ENCODE results near the gene PEX19. TPM values are rescaled to one million over a fixed set of nuclear protein-coding genes. Genes with fewer than 3 reads are reported as not detected.
A peak's percentile ranks its signal among the peaks of the same experiment; 100 is the strongest.
"Not testable (repeated sequence)": the region's sequence is repeated elsewhere in the genome, so short reads cannot be mapped to it uniquely, and the experiment has no call there.

Gene PEX19
- total and polyA plus RNA-seq, 5 donors from 2014 or later: 44.4 to 61.5 (median 56.2) TPM

DNA sequence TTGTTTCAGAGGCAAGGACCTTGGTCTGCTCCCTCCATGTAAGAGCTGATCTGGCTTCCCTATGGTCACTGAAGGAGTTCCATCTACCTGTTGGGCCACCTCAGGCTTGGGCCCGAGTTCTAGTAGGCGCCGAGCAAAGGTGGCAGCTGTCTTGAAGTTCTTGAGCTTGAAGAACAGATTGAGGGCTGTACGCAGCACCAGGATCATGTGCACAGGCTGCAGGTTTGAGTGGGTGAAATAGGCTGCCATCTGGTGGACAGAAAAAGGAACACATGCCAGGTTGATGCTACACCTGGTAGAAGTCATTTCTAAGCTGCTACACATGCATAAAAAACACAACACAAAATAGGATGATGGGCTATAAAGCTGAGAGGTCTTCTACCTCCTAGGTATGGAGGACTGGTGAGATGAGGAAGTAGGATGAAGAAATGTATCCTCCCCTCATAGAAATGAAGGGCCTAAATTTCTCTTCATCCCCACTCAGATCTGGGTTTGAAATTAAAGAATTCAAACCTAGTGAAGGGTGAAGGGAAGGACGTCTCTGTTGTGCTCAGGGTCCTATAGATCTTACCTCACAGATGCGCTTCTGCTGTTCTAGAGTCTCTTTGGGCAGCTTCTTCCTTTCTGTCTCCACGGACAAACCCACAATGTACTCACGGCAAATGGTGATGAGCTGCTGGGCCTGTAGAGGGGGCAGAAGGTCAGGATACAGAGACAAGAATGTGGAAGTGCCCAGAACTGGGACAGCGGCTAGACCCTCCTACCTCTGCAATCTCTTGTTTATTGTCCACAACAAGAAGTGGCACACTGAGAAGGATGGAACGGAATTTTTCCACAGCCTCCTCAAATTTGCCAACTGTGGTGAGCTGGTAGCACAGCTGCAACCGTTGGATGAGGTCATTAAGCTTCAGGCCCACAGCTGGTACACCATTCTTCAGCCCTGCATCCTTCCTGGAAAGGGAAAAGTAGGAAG lies 6.6 kb upstream of the PEX19 start:
- peaks cover 3% of the 10 kb centered on the region for H3K4me1 ChIP-seq (ENCODE audit: control insufficient read depth, insufficient read depth, low read length, poor library complexity, severe bottlenecking)
- peak overlapping the region; percentile 29 for H3K27ac ChIP-seq (ENCODE audit: insufficient read depth, low read length, poor library complexity, severe bottlenecking)
- DNase-seq: peak; percentile 52 to 84 (median 80)
- H3K27ac Mint-ChIP-seq: peak overlapping the region in 1 of 3 donors; percentile 71
- H3K36me3 ChIP-seq (ENCODE audit: control insufficient read depth, insufficient read depth, low read length): peaks cover 79% of the 10 kb centered on the region
- no peaks in the 10 kb centered on the region for H3K9me3 Mint-ChIP-seq
- H3K27me3 ChIP-seq (ENCODE audit: control insufficient read depth, insufficient read depth, low read length): no peaks in the 10 kb centered on the region
- no peaks in the 10 kb centered on the region for H3K27me3 Mint-ChIP-seq
- H3K4me3 ChIP-seq (ENCODE audit: low read depth, low read length): no peak overlapping the region
- no peaks in the 10 kb centered on the region for H3K9me3 ChIP-seq (ENCODE audit: control insufficient read depth in 2 of 2, low read length in 2 of 2)
- no peak overlapping the region for H3K4me3 Mint-ChIP-seq
- H3K36me3 Mint-ChIP-seq: peaks cover 64% of the 10 kb centered on the region
- peaks cover 2 to 12% (median 5%) of the 10 kb centered on the region in 4 donors for H3K4me1 Mint-ChIP-seq
- peak; percentile 95 for ATAC-seq (ENCODE audit: low read depth in 2 of 2)

DNA sequence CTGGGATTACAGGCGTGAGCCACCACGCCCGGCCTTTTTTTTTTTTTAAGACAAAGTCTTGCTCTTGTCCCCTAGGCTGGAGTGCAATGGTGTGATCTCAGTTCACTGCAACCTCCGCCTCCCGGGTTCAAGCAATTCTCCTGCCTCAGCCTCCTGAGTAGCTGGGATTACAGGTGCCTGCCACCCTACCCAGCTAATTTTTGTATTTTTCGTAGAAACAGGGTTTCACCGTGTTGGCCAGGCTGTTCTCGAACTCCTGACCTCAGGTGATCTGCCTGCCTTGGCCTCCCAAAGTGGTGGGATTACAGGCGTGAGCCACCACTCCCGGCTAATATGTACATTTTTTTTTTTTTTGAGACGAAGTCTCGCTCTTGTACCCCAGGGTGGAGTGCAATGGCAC lies 2.8 kb upstream of the PEX19 start:
- H3K27ac Mint-ChIP-seq; H3K4me3 ChIP-seq (ENCODE audit: low read depth, low read length); H3K27me3 Mint-ChIP-seq; H3K9me3 ChIP-seq (ENCODE audit: control insufficient read depth in 2 of 2, low read length in 2 of 2); H3K4me3 Mint-ChIP-seq; H3K27ac ChIP-seq (ENCODE audit: insufficient read depth, low read length, poor library complexity, severe bottlenecking); H3K27me3 ChIP-seq (ENCODE audit: control insufficient read depth, insufficient read depth, low read length); DNase-seq; H3K9me3 Mint-ChIP-seq; ATAC-seq (ENCODE audit: low read depth in 2 of 2): not testable (repeated sequence)
- Histone ChIP-seq H3K4me1 (ENCODE audit: control insufficient read depth, insufficient read depth, low read length, poor library complexity, severe bottlenecking) (peaks cover 24% of the 10 kb centered on the region), H3K36me3 (ENCODE audit: control insufficient read depth, insufficient read depth, low read length) (peaks cover 42% of the 10 kb centered on the region)
- Mint-ChIP-seq H3K4me1 (peaks cover 17 to 38% (median 24%) of the 10 kb centered on the region in 4 donors), H3K36me3 (peaks cover 35% of the 10 kb centered on the region)

DNA sequence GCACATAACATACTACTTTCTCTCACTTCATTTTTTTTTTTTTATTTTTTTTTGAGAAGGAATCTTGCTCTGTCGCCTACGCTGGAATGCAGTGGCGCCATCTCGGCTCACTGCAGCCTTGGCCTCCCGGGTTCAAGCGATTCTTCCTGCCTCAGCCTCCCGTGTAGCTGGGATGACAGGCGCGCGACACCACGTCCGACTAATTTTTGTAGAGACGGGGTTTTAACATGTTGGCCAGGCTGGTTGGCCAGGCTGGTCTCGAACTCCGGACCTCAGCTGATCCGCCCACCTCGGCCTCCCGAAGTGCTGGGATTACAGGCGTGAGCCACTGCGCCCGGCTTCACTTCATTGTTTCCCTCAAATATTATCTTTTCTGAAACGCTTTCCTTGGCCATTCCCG lies 573 bp upstream of the PEX19 start:
- peak overlapping the region; percentile 95 for H3K4me3 ChIP-seq (ENCODE audit: low read depth, low read length)
- Mint-ChIP-seq H3K9me3 (peaks cover 0 to 2% (median 0%) of the 10 kb centered on the region in 7 donors), H3K4me1 (peaks cover 18 to 38% (median 26%) of the 10 kb centered on the region in 4 donors), H3K4me3 (peak overlapping the region; percentile 86 to 100 (median 96)), H3K36me3 (peaks cover 34% of the 10 kb centered on the region), H3K27me3 (peaks cover 6% of the 10 kb centered on the region), H3K27ac (peak overlapping the region in 1 of 3 donors; percentile 97)
- peaks cover 40% of the 10 kb centered on the region for H3K36me3 ChIP-seq (ENCODE audit: control insufficient read depth, insufficient read depth, low read length)
- ATAC-seq (ENCODE audit: low read depth in 2 of 2): no peak
- H3K27me3 ChIP-seq (ENCODE audit: control insufficient read depth, insufficient read depth, low read length): no peaks in the 10 kb centered on the region
- no peak overlapping the region for H3K27ac ChIP-seq (ENCODE audit: insufficient read depth, low read length, poor library complexity, severe bottlenecking)
- no peak for DNase-seq
- no peaks in the 10 kb centered on the region for H3K9me3 ChIP-seq (ENCODE audit: control insufficient read depth in 2 of 2, low read length in 2 of 2)
- peaks cover 21% of the 10 kb centered on the region for H3K4me1 ChIP-seq (ENCODE audit: control insufficient read depth, insufficient read depth, low read length, poor library complexity, severe bottlenecking)

DNA sequence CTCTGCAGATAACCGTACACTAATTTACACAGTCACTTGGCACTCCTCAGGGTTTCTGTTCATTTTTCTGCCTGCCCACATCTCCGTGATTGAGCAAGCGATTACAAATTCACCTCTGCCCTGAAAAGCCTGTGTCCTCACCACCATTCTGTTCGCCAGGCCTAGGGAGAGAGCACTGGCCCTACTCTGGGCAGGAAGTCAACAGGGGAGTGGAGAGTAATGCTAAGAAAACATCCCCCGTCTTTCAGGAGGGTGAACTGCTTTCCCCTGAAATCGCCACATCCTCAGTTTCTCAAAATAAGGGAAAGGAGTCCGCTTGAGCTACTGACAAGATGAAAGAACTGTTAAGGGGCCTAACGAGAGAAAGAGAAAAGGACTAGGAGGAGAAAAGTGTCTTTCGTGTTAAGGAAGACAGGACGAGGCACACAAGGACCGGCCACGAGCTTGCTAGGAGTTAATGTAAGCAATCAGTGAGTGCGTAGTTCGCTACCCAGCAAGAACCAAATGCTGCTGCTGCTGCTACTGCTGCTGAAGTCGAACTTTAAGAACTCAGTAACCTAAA lies 632 bp downstream of the PEX19 start:
- H3K36me3 Mint-ChIP-seq: peaks cover 38% of the 10 kb centered on the region
- H3K9me3 ChIP-seq (ENCODE audit: control insufficient read depth in 2 of 2, low read length in 2 of 2): no peaks in the 10 kb centered on the region
- peaks cover 21% of the 10 kb centered on the region for H3K4me1 ChIP-seq (ENCODE audit: control insufficient read depth, insufficient read depth, low read length, poor library complexity, severe bottlenecking)
- peak in 1 of 3 donors; percentile 68 for DNase-seq
- peak; percentile 9 to 17 for ATAC-seq (ENCODE audit: low read depth in 2 of 2)
- H3K4me1 Mint-ChIP-seq: peaks cover 18 to 38% (median 28%) of the 10 kb centered on the region in 4 donors
- H3K27ac ChIP-seq (ENCODE audit: insufficient read depth, low read length, poor library complexity, severe bottlenecking): peak overlapping the region; percentile 71
- peak overlapping the region; percentile 92 to 100 (median 100) for H3K4me3 Mint-ChIP-seq
- peaks cover 0 to 2% (median 0%) of the 10 kb centered on the region in 7 donors for H3K9me3 Mint-ChIP-seq
- peaks cover 6% of the 10 kb centered on the region for H3K27me3 Mint-ChIP-seq
- H3K27ac Mint-ChIP-seq: peak overlapping the region; percentile 96 to 98 (median 97)
- peaks cover 40% of the 10 kb centered on the region for H3K36me3 ChIP-seq (ENCODE audit: control insufficient read depth, insufficient read depth, low read length)
- peak overlapping the region; percentile 95 for H3K4me3 ChIP-seq (ENCODE audit: low read depth, low read length)
- H3K27me3 ChIP-seq (ENCODE audit: control insufficient read depth, insufficient read depth, low read length): no peaks in the 10 kb centered on the region

DNA sequence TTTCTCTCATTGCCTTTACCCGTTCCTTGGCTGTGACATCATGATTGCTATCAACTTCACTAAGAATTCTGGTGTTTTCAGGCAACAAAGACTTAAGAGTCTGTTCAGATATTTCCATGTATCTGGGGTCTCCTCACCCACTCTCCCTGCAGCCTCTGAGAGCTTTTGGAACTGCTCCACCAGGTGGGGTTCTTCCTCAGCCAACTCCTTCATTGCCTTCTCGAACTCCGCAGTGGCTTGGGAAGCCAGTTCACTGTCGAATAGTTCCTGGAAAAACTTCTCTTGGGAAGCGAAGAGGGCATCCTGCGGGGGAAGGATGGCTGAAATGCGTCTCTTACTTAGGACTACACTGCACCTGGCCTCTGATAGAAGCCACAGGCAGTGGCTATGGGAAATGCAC lies 2.1 kb downstream of the PEX19 start:
- ATAC-seq (ENCODE audit: low read depth in 2 of 2): no peak
- H3K4me3 ChIP-seq (ENCODE audit: low read depth, low read length): no peak overlapping the region

DNA sequence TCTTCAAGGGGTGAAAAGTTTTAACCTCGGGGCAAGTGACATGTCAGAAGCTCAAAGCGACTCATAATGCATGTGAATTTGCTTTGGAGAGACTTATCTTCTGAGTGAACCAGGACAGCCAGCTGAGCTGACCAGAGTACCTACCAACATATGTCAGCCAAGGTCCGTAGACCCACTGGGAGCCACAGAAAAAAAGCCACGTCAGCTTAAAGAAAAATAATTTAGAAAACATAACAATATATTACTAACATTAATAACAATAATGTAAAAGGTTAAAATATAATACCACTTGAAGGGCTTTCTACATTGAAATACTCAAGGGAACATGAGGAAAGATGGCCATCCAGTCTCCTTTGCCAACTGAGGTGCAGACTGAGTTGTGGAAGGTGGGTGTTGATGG lies 6.9 kb downstream of the PEX19 start:
- Histone ChIP-seq H3K4me3 (ENCODE audit: low read depth, low read length) (no peak overlapping the region), H3K4me1 (ENCODE audit: control insufficient read depth, insufficient read depth, low read length, poor library complexity, severe bottlenecking) (no peaks in the 10 kb centered on the region), H3K27ac (ENCODE audit: insufficient read depth, low read length, poor library complexity, severe bottlenecking) (no peak overlapping the region), H3K27me3 (ENCODE audit: control insufficient read depth, insufficient read depth, low read length) (no peaks in the 10 kb centered on the region), H3K9me3 (ENCODE audit: control insufficient read depth in 2 of 2, low read length in 2 of 2) (no peaks in the 10 kb centered on the region), H3K36me3 (ENCODE audit: control insufficient read depth, insufficient read depth, low read length) (peaks cover 64% of the 10 kb centered on the region)
- peaks cover 3 to 11% (median 7%) of the 10 kb centered on the region in 4 donors for H3K4me1 Mint-ChIP-seq
- H3K4me3 Mint-ChIP-seq: no peak overlapping the region
- DNase-seq (no peak), ATAC-seq (ENCODE audit: low read depth in 2 of 2) (no peak)
- H3K36me3 Mint-ChIP-seq: peaks cover 42% of the 10 kb centered on the region
- no peaks in the 10 kb centered on the region for H3K9me3 Mint-ChIP-seq
- no peak overlapping the region for H3K27ac Mint-ChIP-seq
- no peaks in the 10 kb centered on the region for H3K27me3 Mint-ChIP-seq

More for the DNA sequence above, 2.1 kb downstream of the PEX19 start:
- DNase-seq: no peak
- Histone ChIP-seq H3K4me1 (ENCODE audit: control insufficient read depth, insufficient read depth, low read length, poor library complexity, severe bottlenecking) (peaks cover 21% of the 10 kb centered on the region), H3K27me3 (ENCODE audit: control insufficient read depth, insufficient read depth, low read length) (no peaks in the 10 kb centered on the region), H3K27ac (ENCODE audit: insufficient read depth, low read length, poor library complexity, severe bottlenecking) (no peak overlapping the region), H3K36me3 (ENCODE audit: control insufficient read depth, insufficient read depth, low read length) (peaks cover 48% of the 10 kb centered on the region), H3K9me3 (ENCODE audit: control insufficient read depth in 2 of 2, low read length in 2 of 2) (no peaks in the 10 kb centered on the region)
- Mint-ChIP-seq H3K9me3 (peaks cover 0 to 2% (median 0%) of the 10 kb centered on the region in 7 donors), H3K36me3 (peaks cover 43% of the 10 kb centered on the region), H3K4me1 (peaks cover 18 to 38% (median 28%) of the 10 kb centered on the region in 4 donors), H3K4me3 (peak overlapping the region in 3 of 4 donors; percentile 43 to 100 (median 92)), H3K27me3 (peaks cover 6% of the 10 kb centered on the region), H3K27ac (no peak overlapping the region)

DNA sequence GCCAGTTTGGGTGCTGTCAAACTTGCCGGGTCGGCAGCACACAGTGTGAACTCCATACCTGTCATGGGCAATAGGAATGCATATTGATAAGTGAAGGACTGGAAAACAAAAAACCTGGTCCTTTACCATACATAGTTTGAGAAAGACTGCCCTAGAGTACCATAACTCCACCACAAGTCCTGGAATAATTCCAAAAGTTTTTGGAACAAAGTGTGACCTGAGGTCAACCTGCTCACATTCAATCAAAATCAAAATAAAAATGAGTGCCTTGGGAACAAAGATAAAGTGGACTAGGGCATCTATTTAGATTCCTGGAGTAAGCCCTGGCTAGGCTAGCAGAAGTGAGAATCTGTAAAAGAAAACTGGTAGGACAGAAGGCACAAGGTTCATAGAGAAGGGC lies 7.6 kb downstream of the PEX19 start:
- no peaks in the 10 kb centered on the region for H3K27me3 Mint-ChIP-seq
- peaks cover 37% of the 10 kb centered on the region for H3K36me3 Mint-ChIP-seq
- no peak overlapping the region for H3K27ac ChIP-seq (ENCODE audit: insufficient read depth, low read length, poor library complexity, severe bottlenecking)
- H3K4me3 Mint-ChIP-seq: no peak overlapping the region
- H3K27me3 ChIP-seq (ENCODE audit: control insufficient read depth, insufficient read depth, low read length): no peaks in the 10 kb centered on the region
- H3K4me3 ChIP-seq (ENCODE audit: low read depth, low read length): no peak overlapping the region
- no peaks in the 10 kb centered on the region for H3K9me3 ChIP-seq (ENCODE audit: control insufficient read depth in 2 of 2, low read length in 2 of 2)
- H3K4me1 ChIP-seq (ENCODE audit: control insufficient read depth, insufficient read depth, low read length, poor library complexity, severe bottlenecking): no peaks in the 10 kb centered on the region
- H3K9me3 Mint-ChIP-seq: no peaks in the 10 kb centered on the region
- peaks cover 61% of the 10 kb centered on the region for H3K36me3 ChIP-seq (ENCODE audit: control insufficient read depth, insufficient read depth, low read length)
- no peak overlapping the region for H3K27ac Mint-ChIP-seq
- DNase-seq (no peak), ATAC-seq (ENCODE audit: low read depth in 2 of 2) (no peak)
- peaks cover 0 to 7% (median 2%) of the 10 kb centered on the region in 4 donors for H3K4me1 Mint-ChIP-seq
